Measurements from ENCODE around the gene MAP3K14.
A peak's percentile ranks its signal among the peaks of the same experiment; 100 is the strongest.
"Not testable (repeated sequence)": the region's sequence is repeated elsewhere in the genome, so short reads cannot be mapped to it uniquely, and the experiment has no call there.

MAP3K14 gene

GRCh38 chr17:45302220-45302619 lies 14.6 kb downstream of the MAP3K14 start:
- not testable (repeated sequence) for DNase-seq (ENCODE audit: low read depth in 2 of 2)

GRCh38 chr17:45301674-45302073 lies 15.1 kb downstream of the MAP3K14 start:
- DNase-seq (ENCODE audit: low read depth in 2 of 2), result no peak

DNA sequence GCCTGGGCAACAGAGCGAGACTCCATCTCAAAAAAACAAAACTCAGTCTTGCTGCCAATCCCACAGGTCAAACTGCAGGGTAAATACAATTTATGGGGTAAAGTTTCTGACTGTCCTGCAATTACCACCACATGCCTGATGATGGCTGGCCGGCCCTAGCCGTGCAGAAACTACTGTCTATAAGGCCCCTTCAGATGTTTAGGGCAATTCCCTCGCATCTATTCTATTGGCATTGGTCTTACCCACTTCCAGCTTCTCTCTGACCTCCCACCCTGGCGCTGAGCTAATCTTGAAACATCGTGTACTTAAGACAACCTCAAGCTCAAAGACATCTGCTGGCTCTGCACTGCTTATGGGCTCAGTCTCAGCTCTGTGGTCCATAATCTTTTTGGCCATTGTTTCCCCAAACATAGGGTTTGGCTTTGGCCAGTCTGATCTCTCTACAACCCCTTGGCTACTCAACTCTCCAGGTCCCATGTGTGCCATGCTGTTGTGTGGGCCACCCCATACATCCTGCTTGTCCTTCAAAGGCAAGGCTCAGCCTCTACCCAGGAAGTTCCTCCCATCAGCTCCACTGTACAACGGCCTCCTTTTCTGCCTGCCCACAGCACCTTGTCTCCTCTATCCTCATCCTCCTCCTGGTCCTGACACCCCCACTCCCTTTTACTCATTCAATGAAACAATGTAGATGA lies 16.6 kb downstream of the MAP3K14 start:
- no peak for DNase-seq (ENCODE audit: low read depth in 2 of 2)

DNA sequence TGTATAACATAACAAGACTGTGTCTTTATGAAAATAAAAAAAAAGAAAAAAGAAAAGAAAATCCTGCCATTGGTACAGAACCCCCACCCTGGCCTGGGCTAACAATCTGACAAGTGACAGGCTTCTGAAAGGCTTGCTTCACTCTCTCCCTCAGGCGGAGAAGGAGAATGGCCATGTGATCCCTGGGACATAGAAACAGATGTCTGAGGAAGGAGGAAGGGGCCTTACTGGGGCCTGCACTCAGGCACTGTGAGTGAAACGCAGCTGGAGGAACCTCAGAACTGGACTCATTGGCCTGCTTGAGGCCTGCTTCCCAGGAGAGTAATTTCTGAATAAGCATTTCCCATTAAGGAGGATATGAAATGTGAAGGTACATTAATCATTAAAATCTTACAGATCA lies 17.5 kb downstream of the MAP3K14 start:
- DNase-seq (ENCODE audit: low read depth in 2 of 2), result no peak

DNA sequence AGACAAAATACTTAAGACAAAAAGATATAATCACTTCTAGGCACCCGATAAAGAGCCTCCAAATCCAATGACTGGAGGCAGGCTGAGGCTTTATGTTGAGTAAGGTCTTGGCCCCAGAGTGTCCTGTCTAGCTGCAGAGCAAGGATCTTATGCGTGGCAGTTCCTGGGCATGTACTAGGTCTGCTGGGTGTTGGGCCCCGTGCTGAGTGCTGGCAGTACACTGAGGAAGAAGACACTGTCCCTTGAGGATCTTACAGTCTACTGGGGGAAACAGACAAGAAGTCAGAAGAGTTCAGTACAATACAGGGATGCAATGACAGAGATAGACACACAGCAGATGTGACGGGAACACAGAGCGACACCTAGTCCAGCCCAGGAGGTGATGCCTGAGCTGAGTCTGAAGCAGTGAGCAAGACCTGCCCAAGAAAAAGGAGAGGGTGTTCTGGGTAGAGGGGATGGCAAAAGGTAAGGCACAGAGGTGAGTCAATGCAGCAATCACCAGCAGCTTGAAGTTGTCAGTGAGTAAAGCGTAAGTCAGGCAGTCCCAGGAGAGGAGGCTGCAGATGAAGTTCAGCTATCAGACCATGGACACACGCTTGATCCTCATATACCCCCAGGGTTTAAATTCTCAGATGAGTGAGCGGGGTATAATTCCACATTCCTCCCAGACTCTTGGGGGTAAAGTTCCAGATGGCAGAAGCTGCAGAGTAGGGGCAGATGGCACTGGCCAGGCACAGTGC lies 18.1 kb downstream of the MAP3K14 start:
- DNase-seq (ENCODE audit: low read depth in 2 of 2), result no peak

DNA sequence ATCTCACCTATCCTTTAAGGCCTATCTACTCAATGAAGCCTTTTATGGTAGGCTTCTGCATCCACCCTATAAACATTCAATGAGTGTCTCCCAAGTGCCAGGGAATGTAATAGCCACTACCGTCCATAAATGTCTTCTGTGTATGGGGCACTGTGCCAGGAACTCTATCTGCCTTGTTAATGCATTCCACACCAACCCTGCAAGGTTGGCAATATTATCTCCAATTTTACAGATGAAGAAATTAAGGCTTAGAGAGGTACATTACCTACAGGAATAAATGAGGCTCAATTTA lies 20.0 kb downstream of the MAP3K14 start:
- DNase-seq (ENCODE audit: low read depth in 2 of 2), result no peak

DNA sequence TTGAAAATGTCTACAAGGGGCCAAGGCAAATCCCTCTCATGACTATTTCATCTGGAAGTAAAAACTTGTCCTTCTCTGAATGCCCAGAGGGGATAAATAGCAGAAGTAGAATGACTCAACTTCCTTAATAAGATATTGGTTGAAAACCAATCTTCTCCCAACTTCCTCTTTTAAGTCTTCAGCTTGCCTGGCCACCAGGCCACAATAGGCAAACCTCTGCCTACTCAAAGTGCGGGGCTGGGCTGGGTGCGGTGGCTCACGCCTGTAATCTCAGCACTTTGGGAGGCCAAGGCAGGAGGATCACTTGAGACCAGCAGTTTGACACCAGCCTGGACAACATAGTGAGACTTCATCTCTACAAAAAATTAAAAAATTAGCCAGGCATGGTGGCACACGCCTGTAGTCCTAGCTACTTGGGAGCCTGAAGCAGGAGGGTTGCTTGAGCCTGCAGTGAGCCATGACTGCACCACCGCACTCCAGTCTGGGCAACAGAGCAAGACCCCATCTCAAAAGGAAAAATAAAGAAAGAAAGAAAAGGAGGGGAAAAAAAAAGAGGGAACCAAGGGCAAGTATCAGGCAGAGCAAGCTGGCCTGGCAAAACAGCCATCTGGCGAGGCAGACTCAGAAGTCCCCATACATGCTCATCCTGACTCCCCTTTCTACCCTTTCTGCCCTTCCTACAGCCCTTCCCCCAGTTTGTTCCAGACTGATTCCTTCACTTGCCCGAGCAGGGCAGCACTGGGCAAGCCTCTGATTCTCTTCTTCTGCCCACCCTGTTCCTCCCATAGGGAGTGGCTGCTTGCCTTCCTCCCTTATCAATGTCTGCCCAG lies 20.6 kb downstream of the MAP3K14 start:
- no peak for DNase-seq (ENCODE audit: low read depth in 2 of 2)

DNA sequence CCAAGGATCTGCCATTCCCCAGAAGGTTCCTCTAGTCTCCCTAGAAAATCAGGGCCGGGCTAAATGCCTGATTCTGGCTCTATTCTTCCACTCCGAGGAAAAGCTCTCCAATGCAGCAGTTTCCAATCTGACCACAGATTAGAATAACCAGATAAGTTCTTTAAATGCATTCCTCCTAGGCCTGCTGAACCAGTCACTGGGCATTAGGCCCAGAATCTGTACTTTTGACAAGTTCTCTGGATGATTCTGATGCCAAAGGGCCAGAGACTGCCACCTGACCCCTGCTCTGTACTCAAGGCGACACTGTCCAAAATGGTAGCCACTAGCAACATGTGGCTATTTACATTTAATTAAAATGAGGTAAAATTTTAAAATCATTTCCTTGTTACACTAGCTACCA lies 22.3 kb downstream of the MAP3K14 start:
- no peak for DNase-seq (ENCODE audit: low read depth in 2 of 2)

- DNase-seq (ENCODE audit: low read depth in 2 of 2), result peak in 1 of 2 donors; percentile 19
Observed at GRCh38 chr17:45293413-45294211, 23.2 kb downstream of the MAP3K14 start.

GRCh38 chr17:45292696-45293412 lies 24.0 kb downstream of the MAP3K14 start:
- DNase-seq (ENCODE audit: low read depth in 2 of 2), result no peak

DNA sequence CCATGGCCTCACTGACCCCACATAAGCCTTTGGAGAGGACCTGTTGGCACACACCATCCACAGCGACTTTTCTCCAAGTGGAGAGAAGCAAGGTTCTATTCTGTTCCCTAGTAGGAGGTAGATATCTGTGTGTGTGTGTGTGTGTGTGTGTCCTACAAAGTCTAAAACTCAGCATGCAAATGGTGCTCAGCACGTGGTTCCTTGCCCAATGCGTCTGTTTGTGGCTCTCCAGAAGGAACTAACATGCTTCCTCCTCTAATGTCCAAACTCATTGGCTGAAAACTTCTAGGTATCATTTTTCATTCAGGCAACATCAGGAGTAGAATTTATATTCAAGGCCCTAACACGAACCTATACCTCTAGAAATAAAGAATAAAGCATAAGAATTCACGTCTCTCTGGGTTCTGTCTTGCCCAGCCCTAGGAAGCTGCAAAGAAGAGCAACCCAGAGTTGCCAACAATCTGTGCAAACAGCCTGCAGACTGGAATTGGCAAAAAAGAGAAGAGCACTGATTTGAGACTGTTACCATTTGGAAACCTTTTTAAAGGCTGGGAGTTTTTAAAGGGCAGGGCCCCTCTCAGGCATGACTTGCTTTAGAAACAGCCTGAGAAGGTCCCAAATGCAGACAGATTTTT lies 25.5 kb downstream of the MAP3K14 start:
- no peak for DNase-seq (ENCODE audit: low read depth in 2 of 2)

GRCh38 chr17:45290269-45290765 lies 26.5 kb downstream of the MAP3K14 start:
- DNase-seq (ENCODE audit: low read depth in 2 of 2), result no peak

DNA sequence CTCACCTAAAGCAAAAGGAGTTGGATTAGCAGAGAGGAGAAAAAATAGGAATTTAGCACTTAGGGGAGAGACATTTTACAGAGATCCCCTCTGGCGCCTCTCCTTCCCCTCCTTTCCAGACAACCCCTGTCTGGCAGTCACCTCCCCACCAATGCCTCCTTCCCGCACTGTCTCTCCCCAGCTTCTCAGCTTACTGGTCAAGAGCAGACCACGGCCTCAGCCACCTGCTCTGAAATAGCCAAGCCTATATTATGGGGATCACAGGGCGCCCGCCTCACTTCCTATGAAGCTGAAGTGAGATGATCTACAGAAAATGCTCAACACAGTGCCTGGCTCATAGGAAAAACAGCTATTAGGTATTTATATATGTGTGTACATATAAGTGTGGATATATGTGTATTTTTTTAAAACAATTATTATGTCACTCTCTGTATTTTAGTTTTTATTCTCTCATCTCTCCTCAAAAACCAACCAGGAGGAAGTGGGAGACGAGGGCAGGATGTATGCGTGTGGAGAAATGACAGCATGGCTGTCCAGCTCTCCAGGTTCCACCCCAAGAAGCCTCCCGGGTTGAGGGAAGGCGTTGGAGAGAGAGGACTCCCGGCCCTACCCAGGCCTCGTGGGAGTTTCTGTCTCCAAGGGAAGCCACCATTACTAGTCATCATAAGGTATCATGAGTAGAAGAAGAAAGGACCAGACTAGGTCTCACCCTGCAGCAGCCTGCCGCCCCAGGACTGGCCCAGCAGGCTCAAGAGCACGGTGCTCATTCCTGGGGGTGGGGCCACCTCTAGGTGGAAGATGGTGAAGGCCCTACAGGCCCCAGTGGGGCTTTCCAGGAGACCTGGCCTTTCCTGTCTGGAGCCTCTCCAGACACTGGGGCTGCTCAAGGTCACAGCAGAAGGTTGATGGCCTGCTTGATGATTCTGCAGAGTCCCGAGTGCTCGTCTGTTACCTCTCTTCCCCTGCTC lies 27.2 kb downstream of the MAP3K14 start:
- DNase-seq (ENCODE audit: low read depth in 2 of 2), result no peak

DNA sequence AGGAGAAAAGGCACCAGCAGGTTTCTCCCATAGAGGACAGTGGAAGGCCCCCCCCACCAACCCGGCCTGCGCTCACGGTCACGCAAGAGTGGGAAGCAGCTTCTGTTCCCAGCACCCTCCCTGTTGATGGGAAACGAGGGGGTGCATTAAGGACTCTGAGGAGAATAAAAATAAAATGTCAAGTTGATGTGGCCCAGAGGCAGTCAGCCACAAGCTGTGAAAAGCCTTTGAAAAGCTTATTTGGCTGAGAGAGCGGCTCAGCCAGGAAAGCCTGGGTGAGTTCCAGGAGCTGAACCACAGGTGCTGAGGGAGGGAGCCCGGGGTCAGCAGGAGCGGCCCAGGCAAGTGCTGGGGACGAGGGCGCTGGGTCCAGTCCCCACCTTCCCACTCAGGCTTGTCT lies 28.0 kb downstream of the MAP3K14 start:
- DNase-seq (ENCODE audit: low read depth in 2 of 2), result no peak

DNA sequence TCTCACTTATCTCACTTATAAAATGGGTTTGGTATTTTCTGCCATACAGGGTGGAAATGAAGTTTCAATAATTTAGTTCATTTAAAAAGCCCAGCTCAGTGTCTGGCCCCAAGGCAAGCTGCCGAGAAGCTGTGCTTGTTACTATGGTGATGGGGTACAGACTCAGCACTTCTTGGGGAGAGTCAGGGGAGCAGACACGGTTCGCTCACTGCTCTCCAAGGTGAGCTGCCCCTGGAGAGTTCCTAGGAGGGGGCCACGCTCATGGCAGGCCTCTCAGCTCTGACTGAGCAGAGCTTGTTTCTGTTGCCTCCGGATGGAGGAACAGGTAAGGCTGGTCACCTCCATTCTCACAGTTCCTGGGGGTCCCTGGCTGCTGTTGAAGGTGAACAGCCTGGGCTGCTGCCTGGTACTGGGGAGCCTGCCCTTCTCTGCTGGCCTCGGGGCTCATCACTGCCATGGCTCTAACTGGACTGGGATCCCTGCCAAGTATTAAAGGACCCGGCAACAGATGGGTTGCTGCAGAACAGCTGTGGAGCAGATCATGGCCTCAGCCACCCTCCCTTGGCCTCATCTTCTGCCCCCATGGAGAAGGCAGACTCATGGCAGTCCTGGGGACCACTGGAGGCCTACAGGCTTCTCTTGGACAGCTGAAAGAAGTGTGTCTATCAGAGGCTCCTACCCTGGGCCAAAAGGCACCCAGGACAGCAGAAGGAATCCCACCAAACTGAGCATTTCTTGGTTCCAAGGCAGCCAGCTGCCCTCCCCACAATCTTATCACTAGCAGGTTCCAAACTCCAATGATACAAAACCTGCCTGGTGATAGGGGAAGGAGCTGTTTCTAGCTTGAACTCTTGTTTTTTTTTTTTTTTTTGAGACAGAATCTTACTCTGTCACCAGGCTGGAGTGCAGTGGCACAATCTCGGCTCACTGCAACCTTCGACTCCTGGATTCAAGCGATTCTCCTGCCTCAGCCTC lies 29.0 kb downstream of the MAP3K14 start:
- no peak for DNase-seq (ENCODE audit: low read depth in 2 of 2)

- DNase-seq (ENCODE audit: low read depth in 2 of 2), result no peak
Observed at GRCh38 chr17:45286286-45286685, 30.5 kb downstream of the MAP3K14 start.

- peak in 1 of 2 donors; percentile 27 for DNase-seq (ENCODE audit: low read depth in 2 of 2)
Observed at GRCh38 chr17:45284176-45285140, 32.4 kb downstream of the MAP3K14 start.
